Activated T-helper 1 cell treated with anti-CD3 and anti-CD28 coated beads, Interleukin-12 subunit alpha, Interleukin-12 subunit beta, Interleukin-2, Interleukin-4 antibody, amounts not matched to agents 30 ng/mL and 10 ng/mL and 1 ng/mL, durations not matched to agents 14 hours and 24 hours and 36 hours (primary cell): ENCODE measurements around the gene MSRB1. TPM values are rescaled to one million over a fixed set of nuclear protein-coding genes. Genes with fewer than 3 reads are reported as not detected.
A peak's percentile ranks its signal among the peaks of the same experiment; 100 is the strongest.

Source experiments
- DNase-seq: peaks from one replicate; pipeline ENCODE4 v3.0.0; 2021; ENCODE audit warnings: low spot score
- H3K27ac Mint-ChIP-seq: one replicate; pipeline ENCODE4 v1.8.0; 2021; ENCODE audit warnings: mild to moderate bottlenecking, mixed read lengths
- H3K27me3 Mint-ChIP-seq: one replicate; pipeline ENCODE4 v1.8.0; 2022; ENCODE audit warnings: mild to moderate bottlenecking, moderate library complexity, mixed read lengths; ENCODE audit not compliant: insufficient read depth
- H3K36me3 Mint-ChIP-seq: one replicate; pipeline ENCODE4 v1.8.0; 2021; ENCODE audit warnings: low read depth, mixed read lengths
- H3K4me1 Mint-ChIP-seq: one replicate; pipeline ENCODE4 v1.8.0; 2021; ENCODE audit warnings: low read depth, mixed read lengths
- H3K4me3 Mint-ChIP-seq: one replicate; pipeline ENCODE4 v1.8.0; 2021; ENCODE audit warnings: mild to moderate bottlenecking, moderate library complexity, mixed read lengths
- H3K9me3 Mint-ChIP-seq: one replicate; pipeline ENCODE4 v1.8.0; 2021; ENCODE audit warnings: mixed read lengths
- intact Hi-C: fragments of 100-400 bp; cut with micrococcal nuclease; formaldehyde crosslinking; loops from one replicate; pipeline ENCODE4 v1.15.1; 2024
- total RNA-seq: library from RNA; stranded (reverse); gene quantifications from 2 replicates; pipeline ENCODE4 v1.2.3, GENCODE V29; 2022

Gene MSRB1, protein sequence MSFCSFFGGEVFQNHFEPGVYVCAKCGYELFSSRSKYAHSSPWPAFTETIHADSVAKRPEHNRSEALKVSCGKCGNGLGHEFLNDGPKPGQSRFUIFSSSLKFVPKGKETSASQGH
- total RNA-seq = 22.1 and 26.1 TPM in 2 replicates

DNA sequence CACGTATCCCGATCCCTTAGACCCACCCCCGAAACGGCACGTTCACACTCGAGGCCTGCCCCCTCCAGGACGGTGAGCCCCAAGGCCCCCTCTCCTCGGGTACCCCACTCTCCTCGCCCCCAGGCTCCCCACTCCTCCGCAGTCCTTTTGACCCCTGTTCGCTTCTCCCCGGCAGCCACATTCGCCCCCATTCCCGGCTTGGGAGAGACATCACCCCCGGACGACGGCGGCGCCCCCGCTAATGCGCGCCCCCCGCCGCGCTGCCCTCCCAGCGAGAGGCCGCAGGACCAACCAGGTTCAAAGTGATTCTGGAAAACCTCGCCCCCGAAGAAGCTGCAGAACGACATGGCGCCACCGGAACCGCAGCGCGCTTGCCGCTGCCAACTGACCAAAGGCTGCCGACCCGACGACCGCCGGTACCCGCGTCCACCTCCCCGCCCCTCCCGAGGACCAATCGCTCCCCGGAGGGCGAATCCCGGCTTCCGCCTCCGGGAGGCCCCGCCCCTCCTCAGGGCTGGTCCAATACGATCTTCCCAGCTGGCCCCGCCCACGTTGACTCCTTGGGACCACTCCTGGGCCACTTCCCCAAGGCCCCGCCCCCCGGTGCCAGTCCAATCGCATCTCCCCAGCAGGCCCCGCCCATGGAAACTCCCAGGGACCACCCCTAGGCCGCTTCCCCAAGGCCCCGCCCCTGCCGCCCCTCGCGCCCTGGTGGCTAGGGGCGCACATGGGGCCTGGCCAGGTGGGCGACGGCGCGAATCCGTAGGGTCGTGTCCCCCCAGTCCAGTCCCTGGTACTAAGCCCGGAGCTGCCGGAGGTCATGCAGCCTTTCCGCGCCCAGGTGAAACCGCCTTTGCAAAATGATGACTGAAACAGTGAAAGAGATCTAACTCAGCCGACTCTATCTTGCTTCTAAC, at the start of gene MSRB1:
Gene MSRB1 (minus strand): TSS at position 390 of the 917 bp plus-strand sequence. CDS start 43 bp downstream, at position 347.
- DNase-seq = peak; percentile 100
- Mint-ChIP-seq H3K27ac (peak within 1 kb of the TSS; percentile 58), H3K9me3 (no peaks in the 10 kb centered on the region), H3K36me3 (peaks cover 8% of the 10 kb centered on the region), H3K27me3 (no peaks in the 10 kb centered on the region), H3K4me3 (peak within 1 kb of the TSS; percentile 87), H3K4me1 (peaks cover 19% of the 10 kb centered on the region)
- intact Hi-C loops = loop anchor here (1.0 to 10.0 kb wide), 9 partner anchors 14 to 1162 kb away; partner anchors contain the start of genes EME2, HAGH, MRPS34 and NDUFB10

DNA sequence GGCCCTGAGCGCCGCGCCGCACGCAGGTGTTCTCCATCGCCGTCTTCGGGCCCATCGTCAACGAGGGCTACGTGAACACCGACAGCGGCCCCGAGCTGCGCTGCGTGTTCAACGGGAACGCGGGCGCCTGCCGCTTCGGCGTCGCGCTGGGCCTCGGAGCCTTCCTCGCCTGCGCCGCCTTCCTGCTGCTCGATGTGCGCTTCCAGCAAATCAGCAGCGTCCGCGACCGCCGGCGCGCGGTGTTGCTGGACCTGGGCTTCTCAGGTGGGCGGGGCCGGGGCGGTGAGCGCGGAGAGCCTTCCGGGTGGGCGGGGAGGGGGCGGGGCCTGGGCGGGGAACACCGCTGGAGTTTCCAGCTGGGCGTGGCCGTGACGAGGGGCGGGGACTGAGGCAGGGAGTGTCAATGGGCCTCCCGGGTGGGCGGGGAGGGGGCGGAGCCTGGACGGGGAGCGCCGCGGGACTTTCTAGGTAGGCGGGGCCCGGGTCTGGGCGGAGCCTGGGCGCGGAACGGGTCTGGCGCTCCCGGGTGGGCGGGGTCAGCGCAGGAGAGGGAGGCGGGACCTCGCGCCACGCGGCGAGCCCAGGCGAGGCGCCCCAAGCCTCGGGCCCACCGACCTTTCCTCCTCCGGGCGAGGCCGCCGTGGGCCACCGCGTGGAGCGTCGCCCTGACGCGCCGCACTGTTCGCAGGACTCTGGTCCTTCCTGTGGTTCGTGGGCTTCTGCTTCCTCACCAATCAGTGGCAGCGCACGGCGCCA, 49.1 kb upstream of the MSRB1 start:
- peak; percentile 91 for DNase-seq
- no peaks in the 10 kb centered on the region for H3K9me3 Mint-ChIP-seq
- peaks cover 26% of the 10 kb centered on the region for H3K4me1 Mint-ChIP-seq
- H3K27ac Mint-ChIP-seq = no peak overlapping the region
- H3K4me3 Mint-ChIP-seq = peak overlapping the region; percentile 82
- intact Hi-C loops = loop anchor here (1.0 to 2.0 kb wide), 9 partner anchors 8 to 977 kb away; partner anchors contain the start of genes GFER, MSRB1, NDUFB10 and NTHL1
- H3K27me3 Mint-ChIP-seq = peaks cover 11% of the 10 kb centered on the region
- H3K36me3 Mint-ChIP-seq = peaks cover 10% of the 10 kb centered on the region

DNA sequence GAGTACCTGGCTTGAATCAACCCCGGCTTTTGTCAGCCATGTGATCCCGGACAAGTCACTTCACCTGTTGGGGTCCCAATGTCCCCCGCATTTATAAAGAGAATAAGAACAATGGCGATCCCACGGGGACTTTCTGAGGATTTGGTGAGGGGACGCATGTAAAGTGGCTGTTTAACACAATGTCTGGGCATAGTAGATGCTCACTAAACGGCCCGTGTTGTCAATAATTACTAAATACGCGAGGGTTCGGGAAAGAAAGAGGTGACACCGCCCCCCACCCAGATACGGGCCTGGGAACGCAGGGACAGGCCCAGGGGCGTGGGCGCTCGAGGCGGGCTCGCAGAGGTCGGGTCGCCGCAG, 48.6 kb upstream of the MSRB1 start:
- peaks cover 14% of the 10 kb centered on the region for H3K36me3 Mint-ChIP-seq
- no peak for DNase-seq
- H3K27me3 Mint-ChIP-seq = peaks cover 11% of the 10 kb centered on the region
- H3K4me3 Mint-ChIP-seq = peak overlapping the region; percentile 82
- H3K9me3 Mint-ChIP-seq = no peaks in the 10 kb centered on the region
- peaks cover 26% of the 10 kb centered on the region for H3K4me1 Mint-ChIP-seq
- intact Hi-C loops = no loop called here
- H3K27ac Mint-ChIP-seq = peak overlapping the region; percentile 84

DNA sequence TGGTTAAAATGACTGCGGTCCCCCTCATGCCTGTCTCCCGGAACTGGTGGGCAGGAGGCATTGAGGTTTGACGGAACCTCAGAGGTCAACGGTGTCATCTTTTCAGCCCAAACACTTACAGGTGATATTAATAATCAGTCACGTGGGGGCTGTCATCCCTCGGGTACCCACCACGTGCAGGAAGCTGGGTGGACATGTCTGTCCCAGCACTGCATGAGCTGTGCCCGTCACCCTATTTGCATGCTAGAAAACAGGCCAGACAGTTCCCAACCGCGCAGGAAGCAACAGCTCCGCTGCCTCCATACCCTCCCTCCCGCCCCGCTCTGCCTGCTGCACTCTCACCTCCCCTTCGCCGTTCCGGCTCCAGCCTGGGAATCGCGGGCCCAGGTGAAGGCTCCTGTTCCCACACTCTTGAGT, 48.1 kb upstream of the MSRB1 start:
- H3K9me3 Mint-ChIP-seq = no peaks in the 10 kb centered on the region
- intact Hi-C loops = no loop called here
- H3K36me3 Mint-ChIP-seq = peaks cover 15% of the 10 kb centered on the region
- H3K27ac Mint-ChIP-seq = peak overlapping the region; percentile 84
- no peak for DNase-seq
- peaks cover 11% of the 10 kb centered on the region for H3K27me3 Mint-ChIP-seq
- H3K4me3 Mint-ChIP-seq = peak overlapping the region; percentile 82
- H3K4me1 Mint-ChIP-seq = peaks cover 26% of the 10 kb centered on the region

DNA sequence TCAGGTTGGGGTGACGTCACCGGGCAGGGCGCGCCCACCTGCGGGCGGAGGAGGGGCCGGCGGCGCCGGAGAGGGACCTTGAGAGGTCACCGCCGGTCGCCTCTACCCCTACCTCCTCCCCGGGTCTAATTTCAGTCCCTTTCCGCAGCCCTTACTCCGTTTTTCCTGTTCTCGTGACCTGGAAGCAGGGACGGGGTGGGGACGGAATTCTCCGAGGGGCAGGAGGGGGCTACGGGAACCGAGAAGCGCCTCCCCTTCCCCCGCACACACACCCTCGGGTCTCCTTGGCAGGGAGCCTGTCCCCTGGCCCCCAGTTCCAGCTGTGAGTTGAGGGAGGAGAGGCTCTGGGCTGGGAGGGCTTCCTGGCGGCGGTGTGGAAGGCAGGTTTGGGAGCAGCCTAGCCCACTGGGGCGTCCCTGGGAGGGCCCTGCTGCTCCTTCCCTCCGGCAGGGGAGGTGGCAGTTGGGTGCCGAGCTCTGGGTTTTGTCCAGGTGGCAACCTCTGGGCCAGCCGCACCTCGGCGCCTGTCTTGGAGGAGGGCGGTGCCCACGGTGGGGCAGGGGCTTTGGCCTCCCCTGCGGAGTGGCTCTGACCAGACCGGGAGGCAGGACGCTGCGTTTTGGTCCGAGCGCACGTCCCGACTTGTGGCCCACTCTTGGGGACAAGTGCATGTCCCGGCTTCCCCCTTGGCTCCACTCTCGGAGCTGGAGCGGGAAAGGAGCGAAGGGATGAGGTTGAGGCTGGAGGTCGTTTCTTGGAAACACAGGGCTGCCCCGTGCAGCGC, 47.5 kb upstream of the MSRB1 start:
- Mint-ChIP-seq H3K27me3 (peaks cover 11% of the 10 kb centered on the region), H3K4me3 (peak overlapping the region; percentile 82), H3K36me3 (peaks cover 14% of the 10 kb centered on the region), H3K4me1 (peaks cover 26% of the 10 kb centered on the region), H3K9me3 (no peaks in the 10 kb centered on the region), H3K27ac (peak overlapping the region; percentile 84)
- intact Hi-C loops = no loop called here
- DNase-seq = peak; percentile 58

DNA sequence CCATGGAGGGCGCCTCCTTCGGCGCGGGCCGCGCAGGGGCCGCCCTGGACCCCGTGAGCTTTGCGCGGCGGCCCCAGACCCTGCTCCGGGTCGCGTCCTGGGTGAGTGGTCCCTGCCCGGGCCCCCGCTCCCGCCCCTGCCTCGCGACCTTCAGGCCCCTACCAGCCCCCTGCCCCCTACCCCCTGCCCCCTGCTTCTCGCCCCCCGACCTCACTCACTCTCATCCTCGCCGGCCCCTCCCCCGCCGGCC, 47.0 kb upstream of the MSRB1 start:
- DNase-seq = no peak
- Mint-ChIP-seq H3K36me3 (peaks cover 14% of the 10 kb centered on the region), H3K4me1 (peaks cover 26% of the 10 kb centered on the region), H3K27ac (no peak overlapping the region), H3K9me3 (no peaks in the 10 kb centered on the region), H3K4me3 (no peak overlapping the region), H3K27me3 (peaks cover 11% of the 10 kb centered on the region)
- intact Hi-C loops = no loop called here

DNA sequence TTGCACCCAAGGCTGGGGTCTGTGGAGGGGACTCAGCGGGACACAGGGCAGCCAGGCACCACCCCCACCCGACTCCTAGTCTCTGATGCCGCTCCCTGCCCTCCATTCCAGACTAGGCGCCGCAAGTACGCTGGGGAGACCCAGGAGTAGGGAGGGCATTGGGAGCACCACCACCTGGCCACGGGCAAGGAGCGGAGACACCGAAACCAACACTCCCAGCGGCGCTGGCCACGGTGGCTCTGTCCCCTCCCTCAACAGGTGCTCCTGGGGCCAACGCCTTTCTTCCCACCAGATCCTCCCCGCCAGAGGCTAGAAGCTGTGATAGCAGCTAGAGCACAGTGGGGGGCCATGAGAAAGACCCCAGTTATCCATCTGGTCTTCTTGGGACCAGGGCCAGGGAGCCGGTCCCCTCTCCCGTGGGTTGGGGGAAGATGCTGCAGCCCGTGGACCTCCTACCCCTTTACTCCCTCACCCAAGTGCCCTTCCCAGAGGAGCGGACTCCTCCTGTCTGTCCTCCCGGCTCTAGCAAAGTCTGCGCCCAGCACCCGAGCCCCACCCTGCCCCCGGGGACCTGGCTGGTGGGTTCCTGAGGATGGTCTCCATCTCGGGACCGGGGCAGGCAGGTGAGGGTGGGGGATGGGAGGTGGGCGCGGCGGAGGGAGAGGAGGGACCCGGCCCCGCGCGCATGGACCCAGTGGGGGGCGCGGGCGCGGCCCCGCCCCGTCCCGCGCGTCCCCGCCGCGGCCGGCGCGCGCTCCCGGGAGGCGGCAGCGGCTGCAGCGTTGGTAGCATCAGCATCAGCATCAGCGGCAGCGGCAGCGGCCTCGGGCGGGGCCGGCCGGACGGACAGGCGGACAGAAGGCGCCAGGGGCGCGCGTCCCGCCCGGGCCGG, 46.5 kb upstream of the MSRB1 start, which contains the start of gene SYNGR3:
Gene SYNGR3 (plus strand): TSS at position 762 of the 892 bp plus-strand sequence. CDS start 133 bp downstream, outside the sequence.
- intact Hi-C loops = no loop called here
- Mint-ChIP-seq H3K4me3 (peak within 1 kb of the TSS; percentile 82), H3K27ac (peak within 1 kb of the TSS; percentile 84), H3K4me1 (peaks cover 26% of the 10 kb centered on the region), H3K9me3 (no peaks in the 10 kb centered on the region), H3K27me3 (peaks cover 11% of the 10 kb centered on the region), H3K36me3 (peaks cover 17% of the 10 kb centered on the region)
- DNase-seq = no peak

GRCh38 chr16:1987198-1987597, 44.2 kb upstream of the MSRB1 start:
- peaks cover 17% of the 10 kb centered on the region for H3K4me1 Mint-ChIP-seq
- no peak for DNase-seq
- no peak overlapping the region for H3K4me3 Mint-ChIP-seq
- no peak overlapping the region for H3K27ac Mint-ChIP-seq
- intact Hi-C loops = no loop called here
- no peaks in the 10 kb centered on the region for H3K9me3 Mint-ChIP-seq
- peaks cover 21% of the 10 kb centered on the region for H3K27me3 Mint-ChIP-seq
- peaks cover 14% of the 10 kb centered on the region for H3K36me3 Mint-ChIP-seq

GRCh38 chr16:1985466-1986150, 42.6 kb upstream of the MSRB1 start:
- Mint-ChIP-seq H3K27ac (no peak overlapping the region), H3K4me1 (peaks cover 8% of the 10 kb centered on the region), H3K4me3 (peak overlapping the region; percentile 84), H3K27me3 (peaks cover 32% of the 10 kb centered on the region), H3K9me3 (no peaks in the 10 kb centered on the region), H3K36me3 (peaks cover 14% of the 10 kb centered on the region)
- intact Hi-C loops = no loop called here
- no peak for DNase-seq

- H3K4me3 Mint-ChIP-seq = peak overlapping the region; percentile 84
- H3K4me1 Mint-ChIP-seq = peaks cover 8% of the 10 kb centered on the region
- DNase-seq = no peak
- peaks cover 39% of the 10 kb centered on the region for H3K27me3 Mint-ChIP-seq
- peak overlapping the region; percentile 29 for H3K27ac Mint-ChIP-seq
- no peaks in the 10 kb centered on the region for H3K9me3 Mint-ChIP-seq
- peaks cover 14% of the 10 kb centered on the region for H3K36me3 Mint-ChIP-seq
- intact Hi-C loops = loop anchor here (1.0 to 5.0 kb wide), 4 partner anchors 8 to 38 kb away; partner anchors contain the start of genes NDUFB10 and TBL3
Observed at GRCh38 chr16:1984347-1985225, 41.6 kb upstream of the MSRB1 start.
